Measurements from ENCODE around the gene C5orf52.
"Not testable (repeated sequence)": the region's sequence is repeated elsewhere in the genome, so short reads cannot be mapped to it uniquely, and the experiment has no call there.

C5orf52 gene

DNA sequence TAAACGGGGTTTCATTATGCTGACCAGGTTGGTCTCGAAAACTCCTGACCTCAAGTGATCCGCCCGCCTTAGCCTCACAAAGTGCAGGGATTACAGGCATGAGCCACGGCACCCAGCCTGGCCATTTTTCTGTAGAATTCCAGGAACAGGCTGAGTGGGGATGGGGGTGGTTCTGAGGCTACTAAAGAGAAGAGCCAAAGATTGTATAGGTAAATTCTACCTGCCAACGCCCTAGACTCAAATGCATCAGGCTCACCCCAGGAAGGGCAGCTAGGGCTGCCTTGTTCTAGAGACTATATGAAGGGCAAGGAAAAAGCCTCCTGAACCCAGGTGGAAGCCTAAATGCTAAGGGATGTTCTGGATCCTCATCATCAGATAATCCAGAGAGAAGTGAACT, 1.6 kb upstream of the C5orf52 start:
- no peak overlapping the region for H3K4me2 ChIP-seq (ENCODE audit: low read depth, low read length, poor library complexity, severe bottlenecking)
- no peak overlapping the region for H3K27ac ChIP-seq (ENCODE audit: low read depth, low read length)
- TF ChIP-seq EZH2phosphoT487 (conservative IDR thresholded peaks at IDR 0.05; ENCODE audit: low read length) = no peak
- TF ChIP-seq CTCF (IDR thresholded peaks at IDR 0.05; ENCODE audit: insufficient read depth, low read length, poor library complexity, severe bottlenecking) = no peak
- no peak overlapping the region for H3K4me3 ChIP-seq (ENCODE audit: insufficient read depth, low read length, poor library complexity, severe bottlenecking)
- H3K36me3 ChIP-seq (ENCODE audit: low read length) = no peaks in the 10 kb centered on the region
- no peaks in the 10 kb centered on the region for H3K27me3 ChIP-seq (ENCODE audit: low read length)
- H3K9ac ChIP-seq (ENCODE audit: low read length) = no peak overlapping the region
- H4K20me1 ChIP-seq (ENCODE audit: low read depth, low read length) = no peaks in the 10 kb centered on the region
- H3K9me3 ChIP-seq (ENCODE audit: insufficient read depth, low read length) = no peaks in the 10 kb centered on the region
- no peaks in the 10 kb centered on the region for H3K9me2 ChIP-seq (replicated peaks; ENCODE audit: insufficient read depth, low read length)
- no peaks in the 10 kb centered on the region for H3K79me2 ChIP-seq (ENCODE audit: insufficient read depth, low read length)
- no peaks in the 10 kb centered on the region for H3F3A ChIP-seq (ENCODE audit: insufficient read depth)
- no peak overlapping the region for H2AFZ ChIP-seq (ENCODE audit: low read depth, low read length, severe bottlenecking)

DNA sequence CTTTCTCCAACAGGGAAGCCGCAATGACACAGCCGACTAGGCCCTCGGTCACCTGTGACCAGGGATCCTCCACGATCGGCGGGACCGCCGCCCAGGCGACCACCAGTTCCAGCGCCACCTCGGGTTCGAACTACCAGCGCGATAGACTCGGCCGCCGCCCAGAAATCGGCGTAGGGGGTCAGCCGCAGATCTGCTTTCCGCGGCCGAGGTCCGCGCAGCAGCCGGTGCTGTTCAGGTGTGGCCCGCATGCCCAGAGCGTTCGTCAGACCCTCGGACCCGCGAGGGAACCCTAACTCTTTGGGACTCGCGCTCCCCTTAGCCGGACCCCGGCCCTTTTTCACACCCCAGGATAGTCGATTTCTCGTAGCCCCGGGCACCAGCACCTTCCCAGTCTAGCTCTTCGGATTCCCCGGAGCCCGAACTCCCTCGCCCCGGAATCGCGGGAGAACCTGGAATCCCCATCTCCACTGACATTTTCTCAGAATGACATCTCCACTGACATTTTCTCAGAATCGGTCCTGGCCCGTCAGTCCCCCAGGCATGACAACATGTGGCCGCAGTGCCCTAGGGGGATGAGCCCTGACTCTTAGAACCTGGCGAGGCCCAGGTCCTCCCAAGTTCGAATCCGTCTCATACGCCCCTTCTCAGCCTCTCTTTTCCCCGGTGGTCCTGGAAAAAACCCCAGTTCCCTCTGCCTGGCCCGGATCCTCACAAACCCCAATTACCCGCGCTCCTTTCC, 428 bp downstream of the C5orf52 start:
- no peak overlapping the region for H3K4me3 ChIP-seq (ENCODE audit: insufficient read depth, low read length, poor library complexity, severe bottlenecking)
- no peak overlapping the region for H2AFZ ChIP-seq (ENCODE audit: low read depth, low read length, severe bottlenecking)
- no peak overlapping the region for H3K4me2 ChIP-seq (ENCODE audit: low read depth, low read length, poor library complexity, severe bottlenecking)

DNA sequence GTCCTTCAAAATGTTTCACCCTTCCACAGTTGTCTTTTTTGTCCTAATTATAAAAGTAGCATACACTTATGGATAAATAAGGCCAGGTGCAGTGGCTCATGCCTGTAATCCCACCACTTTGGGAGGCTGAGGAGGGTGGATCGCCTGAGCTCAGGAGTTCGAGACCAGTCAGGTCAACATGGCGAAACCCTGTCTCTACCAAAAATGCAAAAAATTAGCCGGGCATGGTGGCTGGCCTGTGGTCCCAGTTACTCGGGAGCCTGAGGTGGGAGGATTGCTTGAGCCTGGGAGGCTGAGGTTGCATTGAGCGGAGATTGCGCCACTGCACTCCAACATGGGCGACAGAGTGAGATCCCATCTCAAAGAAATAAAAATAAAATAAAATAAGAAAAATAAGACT, 1.6 kb downstream of the C5orf52 start:
- H3K9me3 ChIP-seq (ENCODE audit: insufficient read depth, low read length) = no peaks in the 10 kb centered on the region
- H3K9me2 ChIP-seq (replicated peaks; ENCODE audit: insufficient read depth, low read length) = no peaks in the 10 kb centered on the region
- H3K4me2 ChIP-seq (ENCODE audit: low read depth, low read length, poor library complexity, severe bottlenecking) = no peak overlapping the region
- no peak overlapping the region for H3K4me3 ChIP-seq (ENCODE audit: insufficient read depth, low read length, poor library complexity, severe bottlenecking)
- H3K27ac ChIP-seq (ENCODE audit: low read depth, low read length) = no peak overlapping the region
- H2AFZ ChIP-seq (ENCODE audit: low read depth, low read length, severe bottlenecking) = no peak overlapping the region
- no peaks in the 10 kb centered on the region for H3K79me2 ChIP-seq (ENCODE audit: insufficient read depth, low read length)
- H4K20me1 ChIP-seq (ENCODE audit: low read depth, low read length) = no peaks in the 10 kb centered on the region
- H3K27me3 ChIP-seq (ENCODE audit: low read length) = no peaks in the 10 kb centered on the region
- H3F3A ChIP-seq (ENCODE audit: insufficient read depth) = no peaks in the 10 kb centered on the region
- no peaks in the 10 kb centered on the region for H3K36me3 ChIP-seq (ENCODE audit: low read length)
- TF ChIP-seq EZH2phosphoT487 (conservative IDR thresholded peaks at IDR 0.05; ENCODE audit: low read length) (no peak), CTCF (IDR thresholded peaks at IDR 0.05; ENCODE audit: insufficient read depth, low read length, poor library complexity, severe bottlenecking) (no peak)
- H3K9ac ChIP-seq (ENCODE audit: low read length) = no peak overlapping the region

More for the DNA sequence above, 428 bp downstream of the C5orf52 start:
- Histone ChIP-seq H3K9me3 (ENCODE audit: insufficient read depth, low read length) (no peaks in the 10 kb centered on the region), H3K9me2 (replicated peaks; ENCODE audit: insufficient read depth, low read length) (no peaks in the 10 kb centered on the region), H4K20me1 (ENCODE audit: low read depth, low read length) (no peaks in the 10 kb centered on the region), H3K27me3 (ENCODE audit: low read length) (no peaks in the 10 kb centered on the region), H3K27ac (ENCODE audit: low read depth, low read length) (no peak overlapping the region), H3K36me3 (ENCODE audit: low read length) (no peaks in the 10 kb centered on the region), H3K9ac (ENCODE audit: low read length) (no peak overlapping the region), H3F3A (ENCODE audit: insufficient read depth) (no peaks in the 10 kb centered on the region), H3K79me2 (ENCODE audit: insufficient read depth, low read length) (no peaks in the 10 kb centered on the region)
- TF ChIP-seq CTCF (IDR thresholded peaks at IDR 0.05; ENCODE audit: insufficient read depth, low read length, poor library complexity, severe bottlenecking) = no peak
- TF ChIP-seq EZH2phosphoT487 (conservative IDR thresholded peaks at IDR 0.05; ENCODE audit: low read length) = no peak

DNA sequence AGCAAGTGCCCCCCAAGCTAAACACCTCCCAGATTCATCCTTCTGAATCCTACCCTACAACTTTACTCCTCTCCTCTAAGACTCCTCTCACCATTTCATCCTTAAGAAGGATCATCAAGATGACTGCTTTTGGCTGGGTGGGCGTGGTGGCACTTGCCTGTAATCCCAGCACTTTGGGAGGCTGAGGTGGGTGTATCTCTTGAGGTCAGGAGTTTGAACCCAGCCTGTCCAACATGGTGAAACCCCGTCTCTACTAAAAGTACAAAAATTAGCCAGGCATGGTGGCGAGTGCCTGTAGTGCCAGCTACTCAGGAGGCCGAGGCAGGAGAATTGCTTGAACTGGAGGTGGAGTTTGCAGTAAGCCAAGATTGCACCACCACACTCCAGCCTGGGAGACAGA, 3.0 kb downstream of the C5orf52 start:
- not testable (repeated sequence) for H3K4me2 ChIP-seq (ENCODE audit: low read depth, low read length, poor library complexity, severe bottlenecking); H3K4me3 ChIP-seq (ENCODE audit: insufficient read depth, low read length, poor library complexity, severe bottlenecking); H2AFZ ChIP-seq (ENCODE audit: low read depth, low read length, severe bottlenecking); H3K27ac ChIP-seq (ENCODE audit: low read depth, low read length); H3K9ac ChIP-seq (ENCODE audit: low read length); H3K9me2 ChIP-seq (replicated peaks; ENCODE audit: insufficient read depth, low read length); H3K79me2 ChIP-seq (ENCODE audit: insufficient read depth, low read length); H3K9me3 ChIP-seq (ENCODE audit: insufficient read depth, low read length); H3K36me3 ChIP-seq (ENCODE audit: low read length); H3K27me3 ChIP-seq (ENCODE audit: low read length); H3F3A ChIP-seq (ENCODE audit: insufficient read depth); H4K20me1 ChIP-seq (ENCODE audit: low read depth, low read length)
